Measurements from ENCODE around the gene SLC28A3. TPM values are rescaled to one million over a fixed set of nuclear protein-coding genes. Genes with fewer than 3 reads are reported as not detected.

SLC28A3 gene
- total RNA-seq, 1 experiment from 2014 or later: not detected

DNA sequence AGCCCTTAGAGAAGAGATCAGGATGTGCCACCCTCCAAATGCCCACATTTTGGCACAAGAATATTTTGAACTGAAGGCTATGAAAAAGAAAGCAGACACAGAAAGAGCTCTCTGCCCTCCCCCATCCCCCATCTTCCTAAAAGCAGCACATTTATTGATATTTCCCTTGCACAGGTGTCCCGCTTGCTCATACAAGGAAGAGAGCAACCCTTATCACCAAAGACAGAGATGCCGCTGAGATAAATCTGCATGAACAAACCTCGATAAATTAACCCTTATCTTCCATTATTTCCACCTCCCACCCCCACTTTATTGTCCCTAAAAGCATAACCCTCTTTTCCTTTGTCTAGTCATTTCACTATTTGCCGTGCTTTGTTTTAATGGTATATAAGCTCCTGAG, 1.8 kb downstream of the SLC28A3 start:
- Mint-ChIP-seq H3K27ac (no peak overlapping the region), H3K36me3 (no peaks in the 10 kb centered on the region), H3K4me1 (peaks cover 21% of the 10 kb centered on the region), H3K27me3 (ENCODE audit: low read depth) (no peaks in the 10 kb centered on the region), H3K4me3 (no peak overlapping the region), H3K9me3 (no peaks in the 10 kb centered on the region)
- ChIA-PET CTCF (no interaction called here), POLR2A (no interaction called here)
- ATAC-seq: no peak
- DNase-seq (ENCODE audit: low spot score): no peak
- no peak for TF ChIP-seq ZNF219 (CRISPR knock-in tag; IDR thresholded peaks at IDR 0.05; ENCODE audit: borderline replicate concordance)
- TF ChIP-seq CBFB (CRISPR knock-in tag; IDR thresholded peaks at IDR 0.05; ENCODE audit: low read depth): no peak
- TF ChIP-seq MXD4 (CRISPR knock-in tag; IDR thresholded peaks at IDR 0.05; ENCODE audit: borderline replicate concordance): no peak
- TF ChIP-seq JAZF1 (CRISPR knock-in tag; IDR thresholded peaks at IDR 0.05): no peak
- TF ChIP-seq ZNF263 (CRISPR knock-in tag; IDR thresholded peaks at IDR 0.05; ENCODE audit: low read depth): no peak
- TF ChIP-seq, protein P1, sequence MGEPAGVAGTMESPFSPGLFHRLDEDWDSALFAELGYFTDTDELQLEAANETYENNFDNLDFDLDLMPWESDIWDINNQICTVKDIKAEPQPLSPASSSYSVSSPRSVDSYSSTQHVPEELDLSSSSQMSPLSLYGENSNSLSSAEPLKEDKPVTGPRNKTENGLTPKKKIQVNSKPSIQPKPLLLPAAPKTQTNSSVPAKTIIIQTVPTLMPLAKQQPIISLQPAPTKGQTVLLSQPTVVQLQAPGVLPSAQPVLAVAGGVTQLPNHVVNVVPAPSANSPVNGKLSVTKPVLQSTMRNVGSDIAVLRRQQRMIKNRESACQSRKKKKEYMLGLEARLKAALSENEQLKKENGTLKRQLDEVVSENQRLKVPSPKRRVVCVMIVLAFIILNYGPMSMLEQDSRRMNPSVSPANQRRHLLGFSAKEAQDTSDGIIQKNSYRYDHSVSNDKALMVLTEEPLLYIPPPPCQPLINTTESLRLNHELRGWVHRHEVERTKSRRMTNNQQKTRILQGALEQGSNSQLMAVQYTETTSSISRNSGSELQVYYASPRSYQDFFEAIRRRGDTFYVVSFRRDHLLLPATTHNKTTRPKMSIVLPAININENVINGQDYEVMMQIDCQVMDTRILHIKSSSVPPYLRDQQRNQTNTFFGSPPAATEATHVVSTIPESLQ (CRISPR knock-in tag; IDR thresholded peaks at IDR 0.05): no peak
- TF ChIP-seq ZNF671 (CRISPR knock-in tag; IDR thresholded peaks at IDR 0.05): no peak
- TF ChIP-seq, protein P2, sequence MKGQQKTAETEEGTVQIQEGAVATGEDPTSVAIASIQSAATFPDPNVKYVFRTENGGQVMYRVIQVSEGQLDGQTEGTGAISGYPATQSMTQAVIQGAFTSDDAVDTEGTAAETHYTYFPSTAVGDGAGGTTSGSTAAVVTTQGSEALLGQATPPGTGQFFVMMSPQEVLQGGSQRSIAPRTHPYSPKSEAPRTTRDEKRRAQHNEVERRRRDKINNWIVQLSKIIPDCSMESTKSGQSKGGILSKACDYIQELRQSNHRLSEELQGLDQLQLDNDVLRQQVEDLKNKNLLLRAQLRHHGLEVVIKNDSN (CRISPR knock-in tag; IDR thresholded peaks at IDR 0.05): no peak
- TF ChIP-seq SP1 (CRISPR knock-in tag; conservative IDR thresholded peaks at IDR 0.05): no peak
- TF ChIP-seq SMAD4 (CRISPR knock-in tag; IDR thresholded peaks at IDR 0.05): no peak
- TF ChIP-seq PREB (CRISPR knock-in tag; IDR thresholded peaks at IDR 0.05; ENCODE audit: borderline replicate concordance): no peak
- TF ChIP-seq GABPB1 (CRISPR knock-in tag; IDR thresholded peaks at IDR 0.05): no peak
- TF ChIP-seq CREM (CRISPR knock-in tag; IDR thresholded peaks at IDR 0.05): no peak
- TF ChIP-seq RELA (CRISPR knock-in tag; IDR thresholded peaks at IDR 0.05; ENCODE audit: borderline replicate concordance): no peak
- TF ChIP-seq, protein P3, sequence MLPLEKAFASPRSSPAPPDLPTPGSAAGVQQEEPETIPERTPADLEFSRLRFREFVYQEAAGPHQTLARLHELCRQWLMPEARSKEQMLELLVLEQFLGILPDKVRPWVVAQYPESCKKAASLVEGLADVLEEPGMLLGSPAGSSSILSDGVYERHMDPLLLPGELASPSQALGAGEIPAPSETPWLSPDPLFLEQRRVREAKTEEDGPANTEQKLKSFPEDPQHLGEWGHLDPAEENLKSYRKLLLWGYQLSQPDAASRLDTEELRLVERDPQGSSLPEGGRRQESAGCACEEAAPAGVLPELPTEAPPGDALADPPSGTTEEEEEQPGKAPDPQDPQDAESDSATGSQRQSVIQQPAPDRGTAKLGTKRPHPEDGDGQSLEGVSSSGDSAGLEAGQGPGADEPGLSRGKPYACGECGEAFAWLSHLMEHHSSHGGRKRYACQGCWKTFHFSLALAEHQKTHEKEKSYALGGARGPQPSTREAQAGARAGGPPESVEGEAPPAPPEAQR (CRISPR knock-in tag; IDR thresholded peaks at IDR 0.05): no peak
- TF ChIP-seq CDX4 (CRISPR knock-in tag; IDR thresholded peaks at IDR 0.05; ENCODE audit: borderline replicate concordance): no peak

DNA sequence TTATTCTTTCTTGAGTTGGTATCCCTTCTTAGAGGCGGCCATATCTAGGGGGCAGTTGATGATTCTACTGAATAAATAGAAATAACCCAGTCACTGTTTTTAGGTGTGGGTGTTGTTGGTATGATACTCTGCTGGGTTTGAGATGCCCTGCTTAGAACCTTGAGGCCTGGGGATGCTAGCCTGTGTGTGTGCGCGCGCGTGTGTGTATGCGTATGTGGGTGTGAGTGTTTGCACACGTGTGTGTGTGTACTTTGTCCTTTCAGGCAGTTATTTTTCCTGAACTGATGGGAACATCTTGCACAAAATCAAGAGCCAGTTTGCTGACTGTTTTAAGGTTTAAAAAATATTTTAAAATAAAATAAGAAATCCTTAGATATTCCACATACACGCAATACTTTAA, 3.3 kb downstream of the SLC28A3 start:
- no peak for DNase-seq (ENCODE audit: low spot score)
- Mint-ChIP-seq H3K9me3 (no peaks in the 10 kb centered on the region), H3K4me1 (peaks cover 24% of the 10 kb centered on the region), H3K36me3 (no peaks in the 10 kb centered on the region), H3K27me3 (ENCODE audit: low read depth) (no peaks in the 10 kb centered on the region), H3K27ac (no peak overlapping the region), H3K4me3 (no peak overlapping the region)
- no peak for ATAC-seq
- ChIA-PET POLR2A (no interaction called here), CTCF (no interaction called here)
- TF ChIP-seq ZNF121 (CRISPR knock-in tag; IDR thresholded peaks at IDR 0.05) (no peak), CDX4 (CRISPR knock-in tag; IDR thresholded peaks at IDR 0.05; ENCODE audit: borderline replicate concordance) (no peak), ZNF512 (CRISPR knock-in tag; IDR thresholded peaks at IDR 0.05; ENCODE audit: borderline replicate concordance) (no peak), JAZF1 (CRISPR knock-in tag; IDR thresholded peaks at IDR 0.05) (no peak), NR3C1 (CRISPR knock-in tag; conservative IDR thresholded peaks at IDR 0.05; ENCODE audit: low read depth) (no peak), ELF4 (CRISPR knock-in tag; IDR thresholded peaks at IDR 0.05; ENCODE audit: low read depth) (no peak), TEAD1 (CRISPR knock-in tag; IDR thresholded peaks at IDR 0.05) (no peak)
- TF ChIP-seq, protein P1 (CRISPR knock-in tag; IDR thresholded peaks at IDR 0.05): no peak

Measured in WTC11 (cell line).